ENCODE data around the gene DDX23.

DNA sequence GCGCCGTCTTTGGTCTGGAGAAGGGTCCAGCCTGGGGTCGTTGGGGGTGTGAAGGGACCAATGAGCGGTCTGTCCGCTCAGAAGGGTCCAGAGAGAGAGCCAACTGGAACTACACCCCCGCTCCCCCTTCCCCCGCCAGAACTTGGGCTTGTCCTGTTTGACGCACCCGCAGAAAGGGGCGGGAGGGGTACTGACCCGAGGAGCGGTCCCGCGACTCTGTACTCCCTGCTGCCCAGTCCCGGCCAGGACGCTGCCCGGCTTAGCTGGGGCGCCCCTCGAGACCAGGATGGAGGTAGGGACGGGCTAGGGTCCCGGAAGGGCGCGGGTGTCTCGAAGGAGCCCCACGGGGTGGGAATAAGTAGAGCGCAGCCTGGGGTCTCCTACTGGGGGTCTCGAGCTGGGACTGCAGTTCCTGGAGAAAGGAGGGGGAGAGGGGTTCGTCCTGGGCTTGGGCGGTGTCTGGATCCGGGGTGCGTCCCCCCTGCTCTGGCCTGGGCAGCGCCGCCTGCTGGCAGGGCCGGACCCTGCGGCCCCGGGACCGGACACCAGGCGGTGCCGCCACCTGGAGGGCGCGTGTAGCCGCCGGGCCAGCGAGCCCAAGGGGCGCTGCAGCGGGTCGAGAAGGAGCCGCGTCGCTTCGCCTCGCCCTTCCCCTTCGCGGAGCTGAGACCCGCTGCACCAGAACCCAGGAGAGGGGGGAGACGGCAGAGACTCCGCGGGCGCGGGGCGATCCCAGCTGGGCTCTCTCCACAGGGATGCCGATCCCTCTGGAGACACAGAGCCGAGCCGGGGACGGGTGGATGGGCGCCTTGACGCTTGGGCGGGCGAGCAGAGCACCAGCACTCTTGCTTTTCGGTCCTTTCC is 37.5 kb downstream of the DDX23 start:
- TF ChIP-seq, protein P1, sequence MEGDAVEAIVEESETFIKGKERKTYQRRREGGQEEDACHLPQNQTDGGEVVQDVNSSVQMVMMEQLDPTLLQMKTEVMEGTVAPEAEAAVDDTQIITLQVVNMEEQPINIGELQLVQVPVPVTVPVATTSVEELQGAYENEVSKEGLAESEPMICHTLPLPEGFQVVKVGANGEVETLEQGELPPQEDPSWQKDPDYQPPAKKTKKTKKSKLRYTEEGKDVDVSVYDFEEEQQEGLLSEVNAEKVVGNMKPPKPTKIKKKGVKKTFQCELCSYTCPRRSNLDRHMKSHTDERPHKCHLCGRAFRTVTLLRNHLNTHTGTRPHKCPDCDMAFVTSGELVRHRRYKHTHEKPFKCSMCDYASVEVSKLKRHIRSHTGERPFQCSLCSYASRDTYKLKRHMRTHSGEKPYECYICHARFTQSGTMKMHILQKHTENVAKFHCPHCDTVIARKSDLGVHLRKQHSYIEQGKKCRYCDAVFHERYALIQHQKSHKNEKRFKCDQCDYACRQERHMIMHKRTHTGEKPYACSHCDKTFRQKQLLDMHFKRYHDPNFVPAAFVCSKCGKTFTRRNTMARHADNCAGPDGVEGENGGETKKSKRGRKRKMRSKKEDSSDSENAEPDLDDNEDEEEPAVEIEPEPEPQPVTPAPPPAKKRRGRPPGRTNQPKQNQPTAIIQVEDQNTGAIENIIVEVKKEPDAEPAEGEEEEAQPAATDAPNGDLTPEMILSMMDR (IDR thresholded peaks at IDR 0.05) = peak; percentile 100
- TF ChIP-seq, protein P2, sequence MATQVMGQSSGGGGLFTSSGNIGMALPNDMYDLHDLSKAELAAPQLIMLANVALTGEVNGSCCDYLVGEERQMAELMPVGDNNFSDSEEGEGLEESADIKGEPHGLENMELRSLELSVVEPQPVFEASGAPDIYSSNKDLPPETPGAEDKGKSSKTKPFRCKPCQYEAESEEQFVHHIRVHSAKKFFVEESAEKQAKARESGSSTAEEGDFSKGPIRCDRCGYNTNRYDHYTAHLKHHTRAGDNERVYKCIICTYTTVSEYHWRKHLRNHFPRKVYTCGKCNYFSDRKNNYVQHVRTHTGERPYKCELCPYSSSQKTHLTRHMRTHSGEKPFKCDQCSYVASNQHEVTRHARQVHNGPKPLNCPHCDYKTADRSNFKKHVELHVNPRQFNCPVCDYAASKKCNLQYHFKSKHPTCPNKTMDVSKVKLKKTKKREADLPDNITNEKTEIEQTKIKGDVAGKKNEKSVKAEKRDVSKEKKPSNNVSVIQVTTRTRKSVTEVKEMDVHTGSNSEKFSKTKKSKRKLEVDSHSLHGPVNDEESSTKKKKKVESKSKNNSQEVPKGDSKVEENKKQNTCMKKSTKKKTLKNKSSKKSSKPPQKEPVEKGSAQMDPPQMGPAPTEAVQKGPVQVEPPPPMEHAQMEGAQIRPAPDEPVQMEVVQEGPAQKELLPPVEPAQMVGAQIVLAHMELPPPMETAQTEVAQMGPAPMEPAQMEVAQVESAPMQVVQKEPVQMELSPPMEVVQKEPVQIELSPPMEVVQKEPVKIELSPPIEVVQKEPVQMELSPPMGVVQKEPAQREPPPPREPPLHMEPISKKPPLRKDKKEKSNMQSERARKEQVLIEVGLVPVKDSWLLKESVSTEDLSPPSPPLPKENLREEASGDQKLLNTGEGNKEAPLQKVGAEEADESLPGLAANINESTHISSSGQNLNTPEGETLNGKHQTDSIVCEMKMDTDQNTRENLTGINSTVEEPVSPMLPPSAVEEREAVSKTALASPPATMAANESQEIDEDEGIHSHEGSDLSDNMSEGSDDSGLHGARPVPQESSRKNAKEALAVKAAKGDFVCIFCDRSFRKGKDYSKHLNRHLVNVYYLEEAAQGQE (IDR thresholded peaks at IDR 0.05; ENCODE audit: insufficient read depth in 1 of 2, low read depth in 2 of 2, low read length in 1 of 2) = no peak
- TF ChIP-seq TCF7L2 (IDR thresholded peaks at IDR 0.05; ENCODE audit: low read depth, low read length) = no peak
